UCSD-AML1 (cell line): ENCODE measurements around the gene MTTP.

ENCODE experiments used
- DNase-seq: peaks from one replicate; lab custom pipeline; 2025; ENCODE audit not compliant: unreplicated experiment; lab: John Stamatoyannopoulos, UW

The MTTP gene

DNA sequence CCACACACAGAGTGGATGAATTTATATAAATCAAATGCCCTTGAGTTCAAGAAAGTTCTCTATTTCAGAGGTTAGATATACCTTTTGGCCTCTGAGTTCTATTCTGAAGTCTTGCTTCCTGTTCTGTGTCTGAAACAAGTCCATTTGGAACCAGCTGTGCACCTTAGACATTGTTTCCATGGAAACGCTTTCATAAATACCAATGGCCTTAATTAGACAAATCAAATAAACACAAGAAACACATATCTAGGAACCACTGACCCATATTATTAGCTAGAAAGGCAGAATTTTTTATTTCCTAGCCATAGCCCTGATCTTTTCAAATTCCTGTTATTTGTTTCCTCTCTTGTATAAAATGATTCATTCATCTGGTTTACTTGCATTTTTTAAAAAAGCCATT is 91.4 kb downstream of the MTTP start:
- no peak for DNase-seq

DNA sequence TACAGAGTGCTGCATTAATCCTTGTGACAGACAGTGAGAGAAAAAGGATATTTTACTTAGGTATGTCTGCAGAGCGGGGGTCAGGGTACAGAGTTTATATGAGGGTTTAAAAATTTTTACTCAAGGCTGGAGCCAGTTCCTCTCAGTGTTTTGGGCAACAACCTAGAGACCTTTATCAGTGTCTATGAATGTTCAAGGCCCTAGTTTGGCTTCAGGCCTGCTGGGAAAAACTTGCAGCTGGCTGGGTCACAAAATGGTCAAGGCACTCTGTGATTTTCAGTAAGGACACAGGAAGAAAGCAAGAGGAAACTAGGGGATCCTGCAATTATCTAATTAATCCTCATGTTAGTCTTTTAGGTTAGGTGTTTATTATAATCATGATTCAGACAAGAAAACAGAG is 93.8 kb downstream of the MTTP start:
- no peak for DNase-seq

DNA sequence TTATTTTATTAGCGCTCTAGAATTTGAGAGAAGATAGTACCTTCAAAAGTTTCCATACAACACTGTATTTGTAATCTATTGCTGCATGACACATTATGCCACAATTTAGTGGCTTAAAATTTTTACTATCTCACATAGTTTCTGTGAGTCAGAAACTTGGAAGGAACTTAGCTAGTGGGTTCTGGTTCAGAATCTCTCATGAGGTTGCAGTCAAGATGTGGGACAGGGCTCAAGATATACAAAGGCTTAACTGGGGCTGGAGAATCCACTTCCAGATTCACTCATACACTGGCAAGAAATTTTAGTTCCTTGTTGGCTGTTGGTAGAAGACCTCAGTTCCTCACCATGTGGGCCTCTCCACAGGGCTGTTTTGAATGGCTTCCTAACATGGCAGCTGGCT is 94.5 kb downstream of the MTTP start:
- DNase-seq: no peak

DNA sequence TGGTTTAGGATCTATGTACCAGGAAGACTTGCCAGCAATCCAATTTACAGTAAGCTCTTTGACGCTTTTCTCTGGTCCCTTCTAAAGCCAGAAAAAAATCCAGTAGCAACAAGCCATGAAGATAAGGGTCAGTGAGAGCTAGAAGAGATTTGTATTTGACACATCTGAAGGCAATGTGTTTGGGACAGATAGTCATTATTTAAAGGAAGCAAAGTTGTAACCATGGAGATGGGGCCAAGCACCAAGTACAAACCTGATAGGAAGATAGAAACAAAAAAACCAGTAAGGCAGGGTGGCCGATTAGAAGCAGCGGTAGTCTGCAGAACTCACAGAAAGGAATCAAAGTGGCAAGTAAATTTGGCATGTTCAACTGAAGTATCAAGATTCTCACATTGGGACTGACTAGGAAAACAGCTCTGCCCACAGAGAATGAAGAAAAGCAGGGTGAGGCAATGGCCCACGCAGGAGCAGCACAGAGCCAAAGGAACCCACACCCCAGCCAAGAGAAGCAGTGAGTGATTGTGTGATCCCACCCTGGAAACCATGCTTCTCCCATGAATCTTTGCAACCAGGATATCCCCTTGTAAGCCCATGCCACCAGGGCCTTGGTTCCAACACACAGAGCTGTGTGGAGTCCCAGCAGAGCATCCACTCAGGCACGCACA is 95.9 kb downstream of the MTTP start:
- DNase-seq: no peak
